ENCODE measurements around the gene LCMT1. TPM values are rescaled to one million over a fixed set of nuclear protein-coding genes. Genes with fewer than 3 reads are reported as not detected.

Gene LCMT1
- total RNA-seq, 2 donors from 2014 or later, result 34.4 to 43.4 TPM

- DNase-seq (no peak), ATAC-seq (no peak)
- no peaks in the 10 kb centered on the region for H3K9me3 ChIP-seq (ENCODE audit: control insufficient read depth, low read length, poor library complexity, severe bottlenecking)
- Mint-ChIP-seq H3K36me3 (ENCODE audit: low read depth) (peaks cover 2% of the 10 kb centered on the region), H3K4me3 (no peak overlapping the region), H3K4me1 (peaks cover 2% of the 10 kb centered on the region), H3K27me3 (no peaks in the 10 kb centered on the region), H3K27ac (no peak overlapping the region)
Measured at GRCh38 chr16:25210758-25211157, 99.2 kb downstream of the LCMT1 start.

- H3K4me1 Mint-ChIP-seq, result peaks cover 2% of the 10 kb centered on the region
- H3K27me3 Mint-ChIP-seq, result peaks cover 5% of the 10 kb centered on the region
- no peaks in the 10 kb centered on the region for H3K9me3 ChIP-seq (ENCODE audit: control insufficient read depth, low read length, poor library complexity, severe bottlenecking)
- H3K4me3 Mint-ChIP-seq, result no peak overlapping the region
- no peak for DNase-seq
- H3K27ac Mint-ChIP-seq, result no peak overlapping the region
- no peak for ATAC-seq
- peaks cover 2% of the 10 kb centered on the region for H3K36me3 Mint-ChIP-seq (ENCODE audit: low read depth)
Measured at GRCh38 chr16:25212636-25213035, 101.1 kb downstream of the LCMT1 start.

GRCh38 chr16:25213709-25214397, 102.3 kb downstream of the LCMT1 start:
- Mint-ChIP-seq H3K36me3 (ENCODE audit: low read depth) (peaks cover 2% of the 10 kb centered on the region), H3K4me3 (no peak overlapping the region), H3K4me1 (peaks cover 2% of the 10 kb centered on the region), H3K27me3 (peaks cover 12% of the 10 kb centered on the region), H3K27ac (no peak overlapping the region)
- ATAC-seq, result no peak
- no peaks in the 10 kb centered on the region for H3K9me3 ChIP-seq (ENCODE audit: control insufficient read depth, low read length, poor library complexity, severe bottlenecking)
- no peak for DNase-seq

- ATAC-seq (no peak), DNase-seq (no peak)
- peaks cover 2% of the 10 kb centered on the region for H3K36me3 Mint-ChIP-seq (ENCODE audit: low read depth)
- H3K27ac Mint-ChIP-seq, result no peak overlapping the region
- H3K4me3 Mint-ChIP-seq, result no peak overlapping the region
- H3K27me3 Mint-ChIP-seq, result peaks cover 12% of the 10 kb centered on the region
- no peaks in the 10 kb centered on the region for H3K9me3 ChIP-seq (ENCODE audit: control insufficient read depth, low read length, poor library complexity, severe bottlenecking)
- peaks cover 2% of the 10 kb centered on the region for H3K4me1 Mint-ChIP-seq
Measured at GRCh38 chr16:25217112-25217511, 105.6 kb downstream of the LCMT1 start.

- H3K9me3 ChIP-seq (ENCODE audit: control insufficient read depth, low read length, poor library complexity, severe bottlenecking), result no peaks in the 10 kb centered on the region
- Mint-ChIP-seq H3K27ac (no peak overlapping the region), H3K27me3 (peaks cover 12% of the 10 kb centered on the region), H3K36me3 (ENCODE audit: low read depth) (peaks cover 2% of the 10 kb centered on the region), H3K4me1 (peaks cover 2% of the 10 kb centered on the region), H3K4me3 (no peak overlapping the region)
- DNase-seq, result no peak
- no peak for ATAC-seq
Measured at GRCh38 chr16:25217921-25218320, 106.4 kb downstream of the LCMT1 start.

- peaks cover 12% of the 10 kb centered on the region for H3K27me3 Mint-ChIP-seq
- ATAC-seq (no peak), DNase-seq (no peak)
- H3K4me3 Mint-ChIP-seq, result no peak overlapping the region
- H3K36me3 Mint-ChIP-seq (ENCODE audit: low read depth), result peaks cover 2% of the 10 kb centered on the region
- H3K27ac Mint-ChIP-seq, result no peak overlapping the region
- peaks cover 2% of the 10 kb centered on the region for H3K4me1 Mint-ChIP-seq
- H3K9me3 ChIP-seq (ENCODE audit: control insufficient read depth, low read length, poor library complexity, severe bottlenecking), result no peaks in the 10 kb centered on the region
Measured at GRCh38 chr16:25219070-25219737, 107.7 kb downstream of the LCMT1 start.

- Mint-ChIP-seq H3K36me3 (ENCODE audit: low read depth) (no peaks in the 10 kb centered on the region), H3K27ac (no peak overlapping the region), H3K4me3 (no peak overlapping the region), H3K4me1 (peaks cover 3% of the 10 kb centered on the region), H3K27me3 (peaks cover 7% of the 10 kb centered on the region)
- ATAC-seq (no peak), DNase-seq (no peak)
- no peaks in the 10 kb centered on the region for H3K9me3 ChIP-seq (ENCODE audit: control insufficient read depth, low read length, poor library complexity, severe bottlenecking)
Measured at GRCh38 chr16:25222959-25223358, 111.4 kb downstream of the LCMT1 start.

- Mint-ChIP-seq H3K4me3 (no peak overlapping the region), H3K4me1 (peaks cover 3% of the 10 kb centered on the region), H3K27me3 (no peaks in the 10 kb centered on the region), H3K36me3 (ENCODE audit: low read depth) (no peaks in the 10 kb centered on the region), H3K27ac (no peak overlapping the region)
- ATAC-seq (no peak), DNase-seq (no peak)
- H3K9me3 ChIP-seq (ENCODE audit: control insufficient read depth, low read length, poor library complexity, severe bottlenecking), result no peaks in the 10 kb centered on the region
Measured at GRCh38 chr16:25223964-25224363, 112.4 kb downstream of the LCMT1 start.

GRCh38 chr16:25224731-25225319, 113.3 kb downstream of the LCMT1 start:
- Mint-ChIP-seq H3K4me3 (no peak overlapping the region), H3K36me3 (ENCODE audit: low read depth) (no peaks in the 10 kb centered on the region), H3K27me3 (no peaks in the 10 kb centered on the region), H3K27ac (no peak overlapping the region), H3K4me1 (peaks cover 3% of the 10 kb centered on the region)
- ATAC-seq, result no peak
- no peaks in the 10 kb centered on the region for H3K9me3 ChIP-seq (ENCODE audit: control insufficient read depth, low read length, poor library complexity, severe bottlenecking)
- DNase-seq, result no peak

Other genes with a start within 250 kb of the LCMT1 start
- 10 to 100 TPM; 72.3 to 72.7 TPM for gene ARHGAP17, start 96.4 kb upstream of the LCMT1 start, total RNA-seq
- under 1 TPM in 1 of 2 donors, not detected in 1; 0.52 TPM for gene AQP8, start 105.2 kb downstream of the LCMT1 start, total RNA-seq
- gene ZKSCAN2, start 146.1 kb downstream of the LCMT1 start, total RNA-seq, result 1 to 10 TPM; 3.8 to 5.3 TPM